Hematopoietic multipotent progenitor cell treated with erythropoietin and hydrocortisone succinate and interleukin-3 and kit ligand, for 8 days (in vitro differentiated cells): ENCODE data around the gene CSNK2A1.
"Not testable (repeated sequence)": the region's sequence is repeated elsewhere in the genome, so short reads cannot be mapped to it uniquely, and the experiment has no call there.

Source experiments
- DNase-seq: peaks from one replicate; pipeline ENCODE4 v3.0.0-alpha.2; 2015

The CSNK2A1 gene

GRCh38 chr20:543369-544152 is at the start of gene CSNK2A1:
TSS of gene CSNK2A1 (minus strand) at chr20:543790. CDS start at chr20:508551, 35,239 bp downstream.
- peak; percentile 96 for DNase-seq

GRCh38 chr20:592506-592905 is 48.9 kb upstream of the CSNK2A1 start:
- no peak for DNase-seq

GRCh38 chr20:591941-592340 is 48.4 kb upstream of the CSNK2A1 start:
- DNase-seq = no peak

- DNase-seq = no peak
These were observed 45.5 kb upstream of the CSNK2A1 start for GRCh38 chr20:588932-589672.

- DNase-seq = no peak
These were observed 44.9 kb upstream of the CSNK2A1 start for GRCh38 chr20:588476-588875.

GRCh38 chr20:584971-585301 is 41.3 kb upstream of the CSNK2A1 start:
- no peak for DNase-seq

- DNase-seq = peak; percentile 70
These were observed 40.8 kb upstream of the CSNK2A1 start for GRCh38 chr20:584161-584970.

- no peak for DNase-seq
These were observed 38.6 kb upstream of the CSNK2A1 start for GRCh38 chr20:582204-582603.

- not testable (repeated sequence) for DNase-seq
These were observed 35.5 kb upstream of the CSNK2A1 start for GRCh38 chr20:578940-579690.

GRCh38 chr20:577167-577791 is 33.7 kb upstream of the CSNK2A1 start:
- DNase-seq = peak; percentile 56

- DNase-seq = no peak
These were observed 32.6 kb upstream of the CSNK2A1 start for GRCh38 chr20:576156-576555.

GRCh38 chr20:575230-575629 is 31.6 kb upstream of the CSNK2A1 start:
- no peak for DNase-seq

GRCh38 chr20:574297-574942 is 30.8 kb upstream of the CSNK2A1 start:
- no peak for DNase-seq

- no peak for DNase-seq
These were observed 30.1 kb upstream of the CSNK2A1 start for GRCh38 chr20:573414-574296.

- no peak for DNase-seq
These were observed 29.1 kb upstream of the CSNK2A1 start for GRCh38 chr20:572727-573126.

- DNase-seq = no peak
These were observed 28.3 kb upstream of the CSNK2A1 start for GRCh38 chr20:571754-572441.

- DNase-seq = no peak
These were observed 25.3 kb upstream of the CSNK2A1 start for GRCh38 chr20:568673-569415.

GRCh38 chr20:568097-568652 is 24.6 kb upstream of the CSNK2A1 start:
- no peak for DNase-seq

GRCh38 chr20:564192-564591 is 20.6 kb upstream of the CSNK2A1 start:
- peak; percentile 53 for DNase-seq
